Stimulated activated CD8-positive, alpha-beta memory T cell treated with anti-CD3 and anti-CD28 coated beads, Interleukin-4, amount 100 ng/mL, for 1 hour (primary cell): ENCODE results near the gene CSPG4.
A peak's percentile ranks its signal among the peaks of the same experiment; 100 is the strongest.
"Not testable (repeated sequence)": the region's sequence is repeated elsewhere in the genome, so short reads cannot be mapped to it uniquely, and the experiment has no call there.

Source experiments
- DNase-seq, 2 donors: peaks; one replicate each; pipeline ENCODE4 v3.0.0-alpha.2; 2020; ENCODE audit warnings: low read depth in 2 of 2, low spot score in 1 of 2

Gene CSPG4

GRCh38 chr15:75738647-75739325 lies 26.1 kb upstream of the CSPG4 start:
- DNase-seq = peak; percentile 70 to 79

- DNase-seq = no peak
Measured at GRCh38 chr15:75738014-75738646, 25.5 kb upstream of the CSPG4 start.

- not testable (repeated sequence) for DNase-seq
Measured at GRCh38 chr15:75737116-75738013, 24.7 kb upstream of the CSPG4 start.

- DNase-seq = no peak
Measured at GRCh38 chr15:75736256-75736655, 23.6 kb upstream of the CSPG4 start.

GRCh38 chr15:75734861-75735760 lies 22.5 kb upstream of the CSPG4 start:
- DNase-seq = not testable (repeated sequence)

- no peak for DNase-seq
Measured at GRCh38 chr15:75733761-75734651, 21.4 kb upstream of the CSPG4 start.

GRCh38 chr15:75732809-75733451 lies 20.3 kb upstream of the CSPG4 start:
- DNase-seq = no peak

- no peak for DNase-seq
Measured at GRCh38 chr15:75732177-75732808, 19.6 kb upstream of the CSPG4 start.

- no peak for DNase-seq
Measured at GRCh38 chr15:75731248-75732151, 18.9 kb upstream of the CSPG4 start.

- not testable (repeated sequence) for DNase-seq
Measured at GRCh38 chr15:75730376-75731247, 18.0 kb upstream of the CSPG4 start.

GRCh38 chr15:75729326-75730069 lies 16.9 kb upstream of the CSPG4 start:
- DNase-seq = no peak

GRCh38 chr15:75727851-75728715 lies 15.4 kb upstream of the CSPG4 start:
- DNase-seq = peak; percentile 31 to 48

- DNase-seq = no peak
Measured at GRCh38 chr15:75727031-75727531, 14.4 kb upstream of the CSPG4 start.

GRCh38 chr15:75725719-75726607 lies 13.3 kb upstream of the CSPG4 start:
- DNase-seq = no peak
